ENCODE measurements around the gene CDHR5. TPM values are rescaled to one million over a fixed set of nuclear protein-coding genes. Genes with fewer than 3 reads are reported as not detected.

The CDHR5 gene
- total RNA-seq, 1 experiment from 2014 or later: not detected

GRCh38 chr11:621838-622237 is 2.9 kb downstream of the CDHR5 start:
- POLR2A ChIA-PET (ENCODE audit: low non-redundant PET): no interaction called here
- no peak for TF ChIP-seq EZH2 (IDR thresholded peaks at IDR 0.05; ENCODE audit: borderline replicate concordance, low read depth, low read length, poor library complexity, severe bottlenecking)
- TF ChIP-seq CTCF (conservative IDR thresholded peaks at IDR 0.05; ENCODE audit: low read depth, low read length): no peak
- Histone ChIP-seq H3K4me1 (ENCODE audit: insufficient read depth, low read length, poor library complexity, severe bottlenecking) (no peaks in the 10 kb centered on the region), H3K4me3 (ENCODE audit: low read depth, low read length, poor library complexity, severe bottlenecking) (no peak overlapping the region), H3K27ac (ENCODE audit: low read depth, low read length, poor library complexity, severe bottlenecking) (no peak overlapping the region), H3K9me3 (ENCODE audit: low read depth, low read length, poor library complexity, severe bottlenecking) (no peaks in the 10 kb centered on the region), H3K27me3 (replicated peaks; ENCODE audit: insufficient read depth, low read depth, low read length, poor library complexity) (no peaks in the 10 kb centered on the region), H3K36me3 (ENCODE audit: insufficient read depth, low read length, poor library complexity, severe bottlenecking) (no peaks in the 10 kb centered on the region)
- intact Hi-C loops (cut with micrococcal nuclease; ENCODE audit: unreplicated experiment): no loop called here
- DNase-seq (ENCODE audit: low spot score): no peak
- CTCF ChIA-PET: no interaction called here
- no TSS peak for BruUV-seq (replicated peaks)

GRCh38 chr11:620935-621814 is 3.6 kb downstream of the CDHR5 start:
- TF ChIP-seq CTCF (conservative IDR thresholded peaks at IDR 0.05; ENCODE audit: low read depth, low read length): no peak
- no peak for TF ChIP-seq EZH2 (IDR thresholded peaks at IDR 0.05; ENCODE audit: borderline replicate concordance, low read depth, low read length, poor library complexity, severe bottlenecking)
- Histone ChIP-seq H3K9me3 (ENCODE audit: low read depth, low read length, poor library complexity, severe bottlenecking) (no peaks in the 10 kb centered on the region), H3K4me3 (ENCODE audit: low read depth, low read length, poor library complexity, severe bottlenecking) (no peak overlapping the region), H3K27me3 (replicated peaks; ENCODE audit: insufficient read depth, low read depth, low read length, poor library complexity) (no peaks in the 10 kb centered on the region), H3K36me3 (ENCODE audit: insufficient read depth, low read length, poor library complexity, severe bottlenecking) (no peaks in the 10 kb centered on the region), H3K4me1 (ENCODE audit: insufficient read depth, low read length, poor library complexity, severe bottlenecking) (no peaks in the 10 kb centered on the region), H3K27ac (ENCODE audit: low read depth, low read length, poor library complexity, severe bottlenecking) (no peak overlapping the region)
- intact Hi-C loops (cut with micrococcal nuclease; ENCODE audit: unreplicated experiment): no loop called here
- no TSS peak for BruUV-seq (replicated peaks)
- POLR2A ChIA-PET (ENCODE audit: low non-redundant PET): no interaction called here
- CTCF ChIA-PET: no interaction called here
- DNase-seq (ENCODE audit: low spot score): no peak

DNA sequence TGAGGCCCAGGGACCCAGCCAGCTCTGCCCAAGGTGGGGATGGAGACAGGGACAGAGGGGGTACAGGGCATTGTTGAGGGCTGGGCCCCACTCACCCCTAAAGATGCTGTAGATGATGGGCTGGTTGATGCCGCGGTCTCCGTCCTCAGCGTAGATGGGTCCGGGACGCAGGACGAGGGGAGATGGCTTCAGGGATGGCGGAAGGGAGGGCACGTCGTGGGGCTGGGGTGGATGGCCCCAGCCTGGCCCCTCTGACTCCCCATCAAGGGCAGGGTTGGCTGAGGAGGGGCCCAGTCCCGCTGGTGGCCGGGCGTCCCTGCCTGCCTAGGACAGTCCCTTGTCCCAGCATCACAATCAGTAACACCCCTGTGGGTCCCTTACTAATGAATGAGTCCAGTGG is 4.6 kb downstream of the CDHR5 start:
- Histone ChIP-seq H3K27ac (ENCODE audit: low read depth, low read length, poor library complexity, severe bottlenecking) (no peak overlapping the region), H3K27me3 (replicated peaks; ENCODE audit: insufficient read depth, low read depth, low read length, poor library complexity) (no peaks in the 10 kb centered on the region), H3K4me1 (ENCODE audit: insufficient read depth, low read length, poor library complexity, severe bottlenecking) (no peaks in the 10 kb centered on the region), H3K9me3 (ENCODE audit: low read depth, low read length, poor library complexity, severe bottlenecking) (no peaks in the 10 kb centered on the region), H3K4me3 (ENCODE audit: low read depth, low read length, poor library complexity, severe bottlenecking) (no peak overlapping the region), H3K36me3 (ENCODE audit: insufficient read depth, low read length, poor library complexity, severe bottlenecking) (no peaks in the 10 kb centered on the region)
- ChIA-PET CTCF (no interaction called here), POLR2A (ENCODE audit: low non-redundant PET) (no interaction called here)
- no TSS peak for BruUV-seq (replicated peaks)
- no peak for DNase-seq (ENCODE audit: low spot score)
- intact Hi-C loops (cut with micrococcal nuclease; ENCODE audit: unreplicated experiment): no loop called here
- no peak for TF ChIP-seq EZH2 (IDR thresholded peaks at IDR 0.05; ENCODE audit: borderline replicate concordance, low read depth, low read length, poor library complexity, severe bottlenecking)
- no peak for TF ChIP-seq CTCF (conservative IDR thresholded peaks at IDR 0.05; ENCODE audit: low read depth, low read length)
